Stimulated activated CD8-positive, alpha-beta memory T cell treated with anti-CD3 and anti-CD28 coated beads, Interleukin-7, amount 100 ng/mL, for 1 hour (primary cell): ENCODE results near the gene LAMB2.

Source experiments
- DNase-seq, 2 donors: peaks; one replicate each; pipeline ENCODE4 v3.0.0-alpha.2; 2020; ENCODE audit warnings: low read depth in 2 of 2

The LAMB2 gene

DNA sequence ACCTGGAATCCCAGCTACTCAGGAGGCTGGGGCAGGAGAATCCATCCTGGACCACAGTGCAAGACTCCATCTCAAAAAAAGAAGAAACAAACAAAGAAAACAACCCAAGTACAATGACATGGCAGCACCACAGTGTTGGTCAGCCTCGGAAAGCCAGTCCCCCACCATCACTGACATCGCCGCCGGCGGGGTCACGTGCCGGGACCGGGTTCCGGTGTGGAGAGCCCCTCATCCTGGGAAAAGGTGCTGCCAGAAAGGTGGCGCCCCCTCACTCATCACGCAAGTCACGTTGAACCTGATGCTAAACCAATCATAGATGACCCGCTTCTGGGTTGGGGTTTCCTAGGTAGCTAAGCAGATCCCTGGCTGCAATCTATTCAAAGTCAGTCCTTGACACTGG lies 56.7 kb downstream of the LAMB2 start:
- DNase-seq = no peak
